ENCODE results near the gene ZNRD2.
A peak's percentile ranks its signal among the peaks of the same experiment; 100 is the strongest.

ZNRD2 gene

DNA sequence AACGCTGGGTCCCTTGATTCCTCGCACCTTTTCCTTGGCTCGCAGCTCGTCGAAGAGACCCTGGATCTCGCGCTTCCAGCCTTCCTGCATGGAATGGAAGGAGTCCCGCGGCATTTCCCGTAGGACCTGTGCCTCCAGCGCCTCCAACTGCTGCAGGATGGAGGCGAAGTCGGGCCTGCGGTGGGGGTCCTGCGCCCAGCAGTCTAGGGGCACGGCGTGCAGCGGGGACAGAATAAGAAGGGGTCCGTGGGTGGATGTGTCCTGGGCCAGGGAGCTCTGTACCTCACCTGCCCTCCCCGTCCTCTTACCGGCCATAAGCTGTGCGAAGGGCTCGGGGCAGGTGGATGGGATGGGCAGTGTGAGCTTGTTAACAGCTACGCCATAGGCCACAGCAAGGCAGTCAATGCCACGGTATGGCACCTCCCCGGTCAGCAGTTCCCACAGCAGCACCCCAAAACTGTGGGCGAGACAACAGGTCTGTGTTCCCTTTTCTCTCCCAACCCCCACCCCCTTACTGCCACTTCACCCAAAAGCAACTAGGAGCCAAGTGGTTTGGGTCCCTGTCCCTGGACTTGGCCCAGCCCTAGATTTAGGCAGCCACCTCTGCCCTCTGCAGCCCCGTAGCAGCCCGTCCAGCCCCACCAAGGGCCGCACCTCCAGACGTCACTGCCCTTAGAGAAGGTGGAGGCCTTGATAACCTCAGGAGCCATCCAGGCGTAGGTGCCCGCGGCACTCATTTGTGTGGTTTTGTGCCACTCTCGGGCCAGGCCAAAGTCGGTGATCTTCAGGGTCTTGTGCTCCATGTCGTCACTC lies 37.5 kb downstream of the ZNRD2 start:
- peak overlapping the region; percentile 34 for H3K4me3 ChIP-seq (ENCODE audit: low read depth, low read length)
- H3K4me1 ChIP-seq (ENCODE audit: control insufficient read depth in 1 of 2, insufficient read depth in 2 of 2, low read length in 2 of 2), result peaks cover 25 to 29% of the 10 kb centered on the region in 2 experiments
- no peak overlapping the region for H2AK5ac ChIP-seq (ENCODE audit: low read length)
- no peak for DNase-seq
- H3K9ac ChIP-seq (ENCODE audit: low read length), result no peak overlapping the region
- H2BK120ac ChIP-seq (ENCODE audit: insufficient read depth, low read length, poor library complexity), result no peak overlapping the region
- H3K27ac ChIP-seq (ENCODE audit: low read depth, low read length), result no peak overlapping the region
- no CpG with 5 or more reads among the region's 37 CpGs for WGBS (ENCODE audit: extremely low coverage, insufficient coverage, insufficient read length)
- peaks cover 9% of the 10 kb centered on the region for H3K9me3 ChIP-seq (ENCODE audit: insufficient read depth, low read depth, low read length)
- peak overlapping the region; percentile 63 for H3K4me2 ChIP-seq (ENCODE audit: low read length)
- H3K23ac ChIP-seq (ENCODE audit: low read length), result no peak overlapping the region
- H2BK5ac ChIP-seq (ENCODE audit: low read depth, low read length, poor library complexity), result no peak overlapping the region
- H3K14ac ChIP-seq (ENCODE audit: low read length), result no peak overlapping the region
- H3K36me3 ChIP-seq (ENCODE audit: control insufficient read depth in 1 of 2, insufficient read depth in 2 of 2, low read length in 2 of 2), result peaks cover 63 to 70% of the 10 kb centered on the region in 2 experiments
- H3K79me1 ChIP-seq (ENCODE audit: low read length), result peaks cover 2% of the 10 kb centered on the region
- no peaks in the 10 kb centered on the region for H3K27me3 ChIP-seq (ENCODE audit: insufficient read depth, low read length)
- no peak overlapping the region for H4K91ac ChIP-seq (ENCODE audit: low read depth, low read length)
- H2AFZ ChIP-seq (ENCODE audit: insufficient read depth, low read length, poor library complexity), result no peak overlapping the region
- no peak overlapping the region for H4K12ac ChIP-seq (ENCODE audit: low read depth, low read length)
- H3K79me2 ChIP-seq (ENCODE audit: control insufficient read depth, insufficient read depth, low read length, poor library complexity), result peaks cover 4% of the 10 kb centered on the region
- H2BK12ac ChIP-seq (ENCODE audit: low read length), result no peak overlapping the region
- H3K4ac ChIP-seq (ENCODE audit: low read depth, low read length), result no peak overlapping the region
- H4K8ac ChIP-seq (ENCODE audit: low read depth, low read length), result no peak overlapping the region
- H3K18ac ChIP-seq (ENCODE audit: low read length), result no peak overlapping the region

DNA sequence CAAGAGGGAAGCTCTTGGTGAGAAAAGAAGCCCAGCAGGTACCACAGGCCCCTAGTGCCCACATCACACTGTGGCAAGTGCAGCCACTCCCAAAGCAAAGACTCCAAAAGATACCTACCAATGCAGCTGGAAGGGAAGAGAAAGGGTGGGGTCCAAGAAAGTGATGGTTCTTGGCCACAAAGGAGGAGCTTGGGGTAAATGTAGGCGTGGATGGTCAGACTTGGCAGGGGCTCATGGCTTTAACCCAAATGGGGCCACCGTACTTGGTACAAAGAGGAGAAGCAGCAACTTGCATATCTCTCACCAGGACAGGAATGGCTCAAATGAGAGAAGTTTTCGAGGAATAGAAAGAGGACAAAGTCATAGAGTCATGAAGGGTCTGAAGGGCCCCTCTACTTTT lies 39.0 kb downstream of the ZNRD2 start:
- no peak overlapping the region for H3K4me2 ChIP-seq (ENCODE audit: low read length)
- H3K4me1 ChIP-seq (ENCODE audit: control insufficient read depth in 1 of 2, insufficient read depth in 2 of 2, low read length in 2 of 2), result peaks cover 31 to 35% of the 10 kb centered on the region in 2 experiments
- no peaks in the 10 kb centered on the region for H3K27me3 ChIP-seq (ENCODE audit: insufficient read depth, low read length)
- H3K18ac ChIP-seq (ENCODE audit: low read length), result no peak overlapping the region
- no peak overlapping the region for H2BK12ac ChIP-seq (ENCODE audit: low read length)
- no peak overlapping the region for H4K91ac ChIP-seq (ENCODE audit: low read depth, low read length)
- peaks cover 56 to 64% of the 10 kb centered on the region in 2 experiments for H3K36me3 ChIP-seq (ENCODE audit: control insufficient read depth in 1 of 2, insufficient read depth in 2 of 2, low read length in 2 of 2)
- peaks cover 11% of the 10 kb centered on the region for H3K79me2 ChIP-seq (ENCODE audit: control insufficient read depth, insufficient read depth, low read length, poor library complexity)
- H4K12ac ChIP-seq (ENCODE audit: low read depth, low read length), result no peak overlapping the region
- WGBS (ENCODE audit: extremely low coverage, insufficient coverage, insufficient read length), result no CpG with 5 or more reads among the region's 3 CpGs
- no peak overlapping the region for H2AK5ac ChIP-seq (ENCODE audit: low read length)
- no peak overlapping the region for H3K23ac ChIP-seq (ENCODE audit: low read length)
- H3K14ac ChIP-seq (ENCODE audit: low read length), result no peak overlapping the region
- peaks cover 7% of the 10 kb centered on the region for H3K79me1 ChIP-seq (ENCODE audit: low read length)
- no peak for DNase-seq
- no peak overlapping the region for H2BK5ac ChIP-seq (ENCODE audit: low read depth, low read length, poor library complexity)
- H3K4me3 ChIP-seq (ENCODE audit: low read depth, low read length), result no peak overlapping the region
- H3K4ac ChIP-seq (ENCODE audit: low read depth, low read length), result no peak overlapping the region
- H3K27ac ChIP-seq (ENCODE audit: low read depth, low read length), result no peak overlapping the region
- H4K8ac ChIP-seq (ENCODE audit: low read depth, low read length), result no peak overlapping the region
- peaks cover 6% of the 10 kb centered on the region for H3K9me3 ChIP-seq (ENCODE audit: insufficient read depth, low read depth, low read length)
- no peak overlapping the region for H2BK120ac ChIP-seq (ENCODE audit: insufficient read depth, low read length, poor library complexity)
- H2AFZ ChIP-seq (ENCODE audit: insufficient read depth, low read length, poor library complexity), result no peak overlapping the region
- no peak overlapping the region for H3K9ac ChIP-seq (ENCODE audit: low read length)

DNA sequence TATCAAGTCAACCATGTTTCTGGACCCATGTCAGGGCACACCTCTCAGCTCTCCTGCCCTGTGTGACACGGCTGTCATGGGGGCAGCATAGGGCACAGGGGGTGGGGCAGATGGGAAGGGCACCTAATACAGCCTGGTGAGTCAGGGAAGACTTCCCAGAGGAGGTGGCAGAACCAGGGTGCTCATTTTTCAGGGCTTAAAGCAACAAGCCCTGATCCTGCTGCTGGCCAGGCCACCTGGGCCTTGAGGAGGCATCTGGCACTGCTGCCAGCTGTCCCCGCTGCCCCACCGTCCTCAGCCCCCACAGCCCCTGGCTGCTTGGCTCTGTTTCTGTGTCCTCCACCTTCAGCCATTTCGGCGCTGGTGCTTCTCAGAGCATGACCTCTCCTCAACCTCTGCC lies 39.4 kb downstream of the ZNRD2 start:
- Histone ChIP-seq H3K27ac (ENCODE audit: low read depth, low read length) (no peak overlapping the region), H2AFZ (ENCODE audit: insufficient read depth, low read length, poor library complexity) (no peak overlapping the region), H3K27me3 (ENCODE audit: insufficient read depth, low read length) (no peaks in the 10 kb centered on the region), H4K8ac (ENCODE audit: low read depth, low read length) (no peak overlapping the region), H2AK5ac (ENCODE audit: low read length) (no peak overlapping the region), H4K91ac (ENCODE audit: low read depth, low read length) (no peak overlapping the region), H3K4me3 (ENCODE audit: low read depth, low read length) (no peak overlapping the region), H3K4me1 (ENCODE audit: control insufficient read depth in 1 of 2, insufficient read depth in 2 of 2, low read length in 2 of 2) (peaks cover 31 to 35% of the 10 kb centered on the region in 2 experiments), H3K79me1 (ENCODE audit: low read length) (peaks cover 10% of the 10 kb centered on the region), H3K23ac (ENCODE audit: low read length) (no peak overlapping the region), H3K14ac (ENCODE audit: low read length) (no peak overlapping the region), H3K18ac (ENCODE audit: low read length) (no peak overlapping the region), H2BK5ac (ENCODE audit: low read depth, low read length, poor library complexity) (no peak overlapping the region), H3K9ac (ENCODE audit: low read length) (no peak overlapping the region), H3K36me3 (ENCODE audit: control insufficient read depth in 1 of 2, insufficient read depth in 2 of 2, low read length in 2 of 2) (peaks cover 52 to 61% of the 10 kb centered on the region in 2 experiments), H2BK12ac (ENCODE audit: low read length) (no peak overlapping the region), H3K79me2 (ENCODE audit: control insufficient read depth, insufficient read depth, low read length, poor library complexity) (peaks cover 13% of the 10 kb centered on the region), H3K9me3 (ENCODE audit: insufficient read depth, low read depth, low read length) (peaks cover 6% of the 10 kb centered on the region), H4K12ac (ENCODE audit: low read depth, low read length) (no peak overlapping the region), H3K4me2 (ENCODE audit: low read length) (no peak overlapping the region), H3K4ac (ENCODE audit: low read depth, low read length) (no peak overlapping the region), H2BK120ac (ENCODE audit: insufficient read depth, low read length, poor library complexity) (no peak overlapping the region)
- no peak for DNase-seq
- WGBS (ENCODE audit: extremely low coverage, insufficient coverage, insufficient read length), result no CpG with 5 or more reads among the region's 5 CpGs

DNA sequence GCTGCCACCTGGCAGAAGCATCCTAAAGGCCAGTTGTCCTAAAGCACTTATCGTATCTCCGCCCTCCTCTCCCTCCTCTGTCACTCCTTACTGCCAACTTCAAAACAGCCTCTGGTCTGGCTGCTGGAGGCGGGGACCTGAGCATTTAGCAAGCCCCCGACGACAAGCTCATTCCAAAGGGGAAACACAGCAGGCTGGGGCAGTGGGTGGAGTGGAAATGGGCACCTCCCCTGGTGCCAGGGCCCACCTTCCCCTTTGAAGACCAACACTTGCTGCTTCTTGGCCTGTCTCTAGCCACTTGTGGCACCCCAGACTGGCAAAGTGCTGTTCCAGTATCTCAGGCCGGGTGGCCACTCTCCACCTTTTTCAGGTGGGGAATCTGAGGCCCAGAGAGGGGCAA lies 40.1 kb downstream of the ZNRD2 start:
- Histone ChIP-seq H3K4ac (ENCODE audit: low read depth, low read length) (no peak overlapping the region), H3K36me3 (ENCODE audit: control insufficient read depth in 1 of 2, insufficient read depth in 2 of 2, low read length in 2 of 2) (peaks cover 44 to 54% of the 10 kb centered on the region in 2 experiments), H3K14ac (ENCODE audit: low read length) (no peak overlapping the region), H3K4me3 (ENCODE audit: low read depth, low read length) (no peak overlapping the region), H3K23ac (ENCODE audit: low read length) (no peak overlapping the region), H2AFZ (ENCODE audit: insufficient read depth, low read length, poor library complexity) (no peak overlapping the region), H3K79me2 (ENCODE audit: control insufficient read depth, insufficient read depth, low read length, poor library complexity) (peaks cover 13% of the 10 kb centered on the region), H2BK5ac (ENCODE audit: low read depth, low read length, poor library complexity) (no peak overlapping the region), H2BK120ac (ENCODE audit: insufficient read depth, low read length, poor library complexity) (no peak overlapping the region), H2BK12ac (ENCODE audit: low read length) (no peak overlapping the region), H2AK5ac (ENCODE audit: low read length) (no peak overlapping the region), H3K4me1 (ENCODE audit: control insufficient read depth in 1 of 2, insufficient read depth in 2 of 2, low read length in 2 of 2) (peaks cover 31 to 35% of the 10 kb centered on the region in 2 experiments), H3K4me2 (ENCODE audit: low read length) (no peak overlapping the region), H3K79me1 (ENCODE audit: low read length) (peaks cover 13% of the 10 kb centered on the region), H3K27ac (ENCODE audit: low read depth, low read length) (no peak overlapping the region), H3K9me3 (ENCODE audit: insufficient read depth, low read depth, low read length) (peaks cover 6% of the 10 kb centered on the region), H4K91ac (ENCODE audit: low read depth, low read length) (no peak overlapping the region), H3K27me3 (ENCODE audit: insufficient read depth, low read length) (no peaks in the 10 kb centered on the region), H4K8ac (ENCODE audit: low read depth, low read length) (no peak overlapping the region), H4K12ac (ENCODE audit: low read depth, low read length) (no peak overlapping the region), H3K9ac (ENCODE audit: low read length) (no peak overlapping the region), H3K18ac (ENCODE audit: low read length) (no peak overlapping the region)
- DNase-seq, result no peak
- no CpG with 5 or more reads among the region's 6 CpGs for WGBS (ENCODE audit: extremely low coverage, insufficient coverage, insufficient read length)

Measured in trophoblast cell (in vitro differentiated cells and primary cell).